GM21360 (cell line): ENCODE data around the gene ITGA1.
A peak's percentile ranks its signal among the peaks of the same experiment; 100 is the strongest.
"Not testable (repeated sequence)": the region's sequence is repeated elsewhere in the genome, so short reads cannot be mapped to it uniquely, and the experiment has no call there.

ENCODE experiments used
- ATAC-seq: cut with Tn5 transposase; IDR thresholded peaks from one replicate; pipeline ENCODE4 v1.9.1; 2021; ENCODE audit warnings: mild to moderate bottlenecking, moderate library complexity; ENCODE audit not compliant: unreplicated experiment

Gene ITGA1

DNA sequence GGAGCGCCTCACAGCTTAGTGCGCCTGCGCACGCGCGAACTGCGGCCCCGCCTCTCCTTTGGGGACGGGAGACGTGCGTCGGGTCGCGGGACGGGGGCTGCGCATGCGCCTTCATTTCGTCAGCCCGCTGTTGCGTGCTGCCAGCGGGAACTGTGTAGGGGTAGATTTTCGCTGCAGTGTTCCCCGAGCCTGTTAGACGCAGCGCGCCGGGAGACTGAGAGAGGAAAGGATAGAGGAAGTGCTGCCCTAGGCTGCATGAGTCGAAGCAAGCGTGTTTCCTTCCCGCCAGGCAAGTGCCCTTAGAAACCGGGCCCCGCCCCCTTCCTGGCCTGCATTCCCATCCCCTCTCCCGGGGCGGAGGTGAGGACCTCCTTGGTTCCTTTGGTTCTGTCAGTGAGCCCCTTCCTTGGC is 12.3 kb downstream of the ITGA1 start:
- ATAC-seq: peak; percentile 89

DNA sequence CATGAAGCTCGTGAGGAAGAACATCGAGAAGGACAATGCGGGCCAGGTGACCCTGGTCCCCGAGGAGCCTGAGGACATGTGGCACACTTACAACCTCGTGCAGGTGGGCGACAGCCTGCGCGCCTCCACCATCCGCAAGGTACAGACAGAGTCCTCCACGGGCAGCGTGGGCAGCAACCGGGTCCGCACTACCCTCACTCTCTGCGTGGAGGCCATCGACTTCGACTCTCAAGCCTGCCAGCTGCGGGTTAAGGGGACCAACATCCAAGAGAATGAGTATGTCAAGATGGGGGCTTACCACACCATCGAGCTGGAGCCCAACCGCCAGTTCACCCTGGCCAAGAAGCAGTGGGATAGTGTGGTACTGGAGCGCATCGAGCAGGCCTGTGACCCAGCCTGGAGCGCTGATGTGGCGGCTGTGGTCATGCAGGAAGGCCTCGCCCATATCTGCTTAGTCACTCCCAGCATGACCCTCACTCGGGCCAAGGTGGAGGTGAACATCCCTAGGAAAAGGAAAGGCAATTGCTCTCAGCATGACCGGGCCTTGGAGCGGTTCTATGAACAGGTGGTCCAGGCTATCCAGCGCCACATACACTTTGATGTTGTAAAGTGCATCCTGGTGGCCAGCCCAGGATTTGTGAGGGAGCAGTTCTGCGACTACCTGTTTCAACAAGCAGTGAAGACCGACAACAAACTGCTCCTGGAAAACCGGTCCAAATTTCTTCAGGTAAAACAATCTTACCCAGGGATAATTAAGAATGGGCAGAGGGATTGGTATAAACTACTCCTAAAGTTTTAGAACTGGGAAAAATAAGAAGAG is 12.9 kb downstream of the ITGA1 start:
- peak; percentile 37 for ATAC-seq

DNA sequence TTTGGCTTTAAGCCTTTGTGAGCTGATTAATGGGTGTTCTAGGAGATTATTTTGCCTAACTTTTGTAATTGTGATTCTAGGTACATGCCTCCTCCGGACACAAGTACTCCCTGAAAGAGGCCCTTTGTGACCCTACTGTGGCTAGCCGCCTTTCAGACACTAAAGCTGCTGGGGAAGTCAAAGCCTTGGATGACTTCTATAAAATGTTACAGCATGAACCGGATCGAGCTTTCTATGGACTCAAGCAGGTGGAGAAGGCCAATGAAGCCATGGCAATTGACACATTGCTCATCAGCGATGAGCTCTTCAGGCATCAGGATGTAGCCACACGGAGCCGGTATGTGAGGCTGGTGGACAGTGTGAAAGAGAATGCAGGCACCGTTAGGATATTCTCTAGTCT is 13.6 kb downstream of the ITGA1 start:
- no peak for ATAC-seq

GRCh38 chr5:52802272-52802973 is 14.7 kb downstream of the ITGA1 start:
- no peak for ATAC-seq

- ATAC-seq: no peak
Measured at GRCh38 chr5:52802974-52803336, 15.2 kb downstream of the ITGA1 start.

GRCh38 chr5:52804387-52804791 is 16.7 kb downstream of the ITGA1 start:
- no peak for ATAC-seq

DNA sequence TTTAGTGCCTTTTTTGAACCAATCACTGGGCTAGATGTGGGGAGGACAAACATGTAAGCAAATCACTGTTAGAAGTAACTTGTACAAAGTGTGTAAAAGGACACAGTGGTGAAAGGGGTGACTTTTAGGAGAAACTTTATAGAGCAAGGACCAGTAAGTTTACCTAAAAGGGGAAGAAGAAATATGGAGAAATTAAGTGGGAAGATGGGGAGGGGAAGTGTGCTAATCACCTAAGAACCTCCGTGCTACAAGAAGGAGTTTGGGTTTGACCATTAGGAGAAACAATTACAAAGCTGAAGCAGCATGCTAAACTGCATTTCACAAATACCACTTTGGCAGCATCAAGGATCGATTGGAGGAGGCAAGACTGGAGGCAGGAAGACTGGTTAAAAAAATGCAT is 17.3 kb downstream of the ITGA1 start:
- no peak for ATAC-seq

DNA sequence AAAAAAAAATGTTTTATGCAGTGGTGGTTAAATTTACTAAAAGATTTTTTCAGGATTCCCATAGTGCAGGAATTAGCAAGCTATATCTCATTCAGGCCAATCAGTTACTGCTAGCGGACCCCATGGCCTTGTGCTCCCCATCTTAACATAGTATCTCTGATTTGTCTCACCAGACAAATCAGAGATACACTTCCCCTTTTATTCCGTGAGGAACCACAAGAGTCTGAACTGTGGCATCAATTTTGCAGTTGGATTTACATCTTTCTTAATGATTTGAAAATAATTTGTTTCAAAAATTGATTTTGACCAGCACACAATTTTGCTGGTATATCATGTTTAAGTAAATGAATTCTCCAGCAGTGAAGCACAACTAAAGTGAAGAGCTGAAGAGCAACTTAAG is 17.9 kb downstream of the ITGA1 start:
- ATAC-seq: no peak

GRCh38 chr5:52807037-52807436 is 19.3 kb downstream of the ITGA1 start:
- no peak for ATAC-seq

- ATAC-seq: no peak
Measured at GRCh38 chr5:52807723-52808122, 20.0 kb downstream of the ITGA1 start.

GRCh38 chr5:52808316-52808901 is 20.7 kb downstream of the ITGA1 start:
- ATAC-seq: no peak

GRCh38 chr5:52809884-52810283 is 22.2 kb downstream of the ITGA1 start:
- no peak for ATAC-seq

- ATAC-seq: no peak
Measured at GRCh38 chr5:52810426-52810825, 22.7 kb downstream of the ITGA1 start.

- ATAC-seq: no peak
Measured at GRCh38 chr5:52811067-52811749, 23.5 kb downstream of the ITGA1 start.

DNA sequence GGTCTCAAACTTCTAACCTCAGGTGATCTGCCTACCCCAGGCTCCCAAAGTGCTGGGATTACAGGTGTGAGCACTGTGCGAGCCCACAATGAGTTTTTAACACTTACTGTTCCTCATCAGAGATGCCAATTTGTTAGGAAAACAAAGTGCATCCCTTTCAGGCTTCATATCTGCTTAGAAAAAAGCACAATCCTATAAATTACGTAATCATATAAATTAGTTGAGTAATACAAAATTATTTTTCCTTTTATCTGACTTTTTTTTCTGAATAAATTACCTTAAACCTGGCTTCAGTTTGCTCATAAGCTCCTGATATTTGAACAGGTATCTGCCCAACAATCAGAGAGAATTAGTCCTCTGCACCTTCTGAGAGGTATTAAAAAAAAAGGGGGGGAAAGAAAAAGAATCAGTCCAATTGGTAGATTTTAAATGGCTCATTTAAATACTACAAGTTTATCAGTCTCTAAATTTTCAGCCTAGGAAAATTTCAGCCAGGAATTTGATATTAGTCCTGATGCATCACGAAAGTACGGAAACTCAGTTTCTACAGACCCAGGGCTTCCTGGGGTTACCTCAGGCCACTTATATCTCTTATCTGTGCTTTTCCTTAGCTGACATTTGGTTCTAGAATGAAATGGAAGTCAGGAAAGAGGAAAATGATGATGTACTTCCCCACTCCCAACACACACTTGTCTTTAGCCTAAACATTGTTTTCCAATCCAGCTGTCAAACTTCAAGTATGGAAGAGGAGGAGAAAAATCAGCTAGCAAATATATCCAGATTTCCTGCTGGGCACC is 26.8 kb downstream of the ITGA1 start:
- no peak for ATAC-seq

DNA sequence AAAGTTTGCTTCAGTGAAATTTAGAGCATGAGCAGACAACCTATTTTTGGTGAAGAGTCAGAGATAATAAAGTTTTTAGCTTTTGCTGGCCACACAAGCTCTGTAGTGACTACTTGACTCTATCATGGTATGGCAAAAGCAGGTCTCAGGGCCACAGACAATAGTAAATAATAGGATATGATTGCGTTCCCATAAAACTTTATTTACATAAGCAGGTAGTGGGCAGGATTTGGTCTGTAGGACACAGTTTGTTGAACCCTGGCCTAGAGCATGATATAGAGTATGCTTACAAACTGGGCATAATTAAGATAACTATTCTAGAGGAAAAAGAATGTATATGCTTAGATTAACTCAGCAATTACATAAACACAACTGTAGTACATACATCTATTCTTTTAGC is 30.1 kb downstream of the ITGA1 start:
- ATAC-seq: no peak

DNA sequence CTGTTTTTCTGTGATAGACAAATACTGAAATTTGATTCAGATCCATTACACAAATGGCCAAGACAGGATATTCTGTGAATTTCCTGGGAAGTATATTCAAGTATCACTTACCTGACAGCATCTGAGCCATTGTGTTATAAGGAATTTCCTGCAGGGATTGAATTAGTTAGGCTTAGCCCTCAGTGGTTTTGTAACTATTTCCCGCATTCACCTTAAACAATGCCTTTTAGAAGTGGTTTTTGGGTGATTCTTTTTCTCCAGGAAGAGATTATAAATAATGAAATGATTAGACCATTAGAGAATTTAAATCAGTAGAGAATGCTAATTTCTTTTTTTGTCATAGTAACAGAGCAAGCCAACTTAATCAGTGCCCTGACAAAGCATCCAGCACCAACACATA is 30.6 kb downstream of the ITGA1 start:
- ATAC-seq: no peak

DNA sequence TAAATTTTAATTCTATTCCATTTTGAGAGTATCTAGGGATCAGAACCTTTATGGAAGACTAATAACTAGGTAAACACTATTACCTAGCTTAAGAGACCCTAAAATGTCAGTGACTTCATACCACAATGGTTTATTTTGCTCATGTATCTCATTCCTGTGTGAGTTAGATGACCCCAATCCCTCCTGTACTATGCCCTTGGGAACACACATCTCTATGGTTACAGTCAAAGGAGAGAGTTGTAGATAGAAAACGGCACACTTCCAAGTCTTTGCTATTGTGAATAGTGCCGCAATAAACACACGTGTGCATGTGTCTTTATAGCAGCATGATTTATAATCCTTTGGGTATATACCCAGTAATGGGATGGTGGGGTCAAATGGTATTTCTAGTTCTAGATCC is 31.1 kb downstream of the ITGA1 start:
- not testable (repeated sequence) for ATAC-seq

DNA sequence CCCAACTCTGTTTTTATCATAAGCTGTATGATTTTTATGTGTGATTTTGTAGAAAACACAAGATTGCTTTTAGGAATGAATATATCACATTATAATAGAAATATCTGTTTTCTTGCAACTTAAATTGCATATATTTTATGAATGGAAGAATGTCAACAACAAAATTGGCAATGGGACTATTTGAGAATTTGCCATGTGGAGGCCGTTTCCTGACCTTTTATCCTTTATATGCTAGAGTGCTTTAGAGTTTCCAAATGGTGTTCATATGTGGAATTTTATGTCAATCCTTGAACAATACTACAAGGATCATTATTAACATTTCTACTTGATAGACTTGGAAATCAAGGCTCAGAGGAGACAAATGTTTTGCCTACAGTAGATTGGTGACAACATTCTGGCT is 34.2 kb downstream of the ITGA1 start:
- no peak for ATAC-seq

DNA sequence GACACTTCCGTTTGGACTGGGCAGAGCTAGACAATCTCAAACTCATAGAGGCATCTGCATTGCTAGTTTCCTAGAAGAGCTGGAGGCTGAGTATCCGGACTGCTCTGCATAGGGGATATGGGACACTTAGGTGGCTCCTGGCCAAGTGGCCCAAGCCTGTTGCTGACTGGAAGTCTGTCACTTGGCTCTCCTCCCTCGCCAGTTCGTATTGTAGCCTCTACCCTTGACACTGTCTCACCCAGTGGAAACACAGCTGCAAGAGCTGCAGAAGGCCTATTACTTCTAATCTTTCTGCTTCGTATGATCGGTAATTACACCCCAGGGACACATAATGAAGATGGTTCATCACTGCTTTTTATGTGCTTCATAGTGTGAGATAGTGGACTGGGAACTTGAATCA is 34.7 kb downstream of the ITGA1 start:
- ATAC-seq: no peak

DNA sequence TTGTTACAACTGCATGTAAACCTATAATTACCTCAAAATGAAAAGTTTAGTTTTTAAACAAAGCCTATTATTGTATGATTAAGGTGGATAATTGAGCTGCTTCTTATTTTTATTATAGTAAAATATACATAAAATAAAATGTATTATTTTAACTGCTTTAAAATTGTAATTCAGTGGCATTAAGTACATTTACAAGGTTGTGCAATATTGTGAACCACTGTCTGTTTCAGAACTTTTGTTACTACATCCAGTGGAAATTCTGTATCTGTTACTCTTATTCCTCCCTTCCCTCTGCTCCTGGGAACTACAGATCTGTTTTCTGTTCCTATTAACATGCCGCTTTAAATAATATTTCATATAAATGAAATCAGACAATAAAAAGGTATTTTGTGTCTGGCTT is 37.1 kb downstream of the ITGA1 start:
- no peak for ATAC-seq
